Skeletal muscle satellite cell (primary cell): ENCODE measurements around the gene NUF2.
"Not testable (repeated sequence)": the region's sequence is repeated elsewhere in the genome, so short reads cannot be mapped to it uniquely, and the experiment has no call there.

Experiments
- H3K27me3 ChIP-seq: 2 replicates; pipeline ENCODE4 v1.7.0; 2013; ENCODE audit warnings: low read length; ENCODE audit not compliant: control insufficient read depth, insufficient read depth
- H3K36me3 ChIP-seq: 2 replicates; pipeline ENCODE4 v1.7.0; 2013; ENCODE audit warnings: mild to moderate bottlenecking, control low read depth, low read length; ENCODE audit not compliant: insufficient read depth
- H3K4me1 ChIP-seq: 2 replicates; pipeline ENCODE4 v1.7.0; 2013; ENCODE audit warnings: low read length; ENCODE audit not compliant: control insufficient read depth, insufficient read depth
- H3K4me2 ChIP-seq: 2 replicates; pipeline ENCODE4 v1.7.0; 2013; ENCODE audit warnings: mild to moderate bottlenecking, low read length
- H3K4me3 ChIP-seq: 2 replicates; pipeline ENCODE4 v1.7.0; 2013; ENCODE audit warnings: low read length
- H3K9ac ChIP-seq: 2 replicates; pipeline ENCODE4 v1.7.0; 2013; ENCODE audit warnings: mild to moderate bottlenecking, low read depth, low read length, moderate library complexity
- H3K9me3 ChIP-seq: replicated peaks from 2 replicates; pipeline ENCODE4 v1.7.0; 2013; ENCODE audit warnings: mild to moderate bottlenecking, control low read depth, low read length

The NUF2 gene

GRCh38 chr1:163298365-163298764 lies 23.4 kb upstream of the NUF2 start:
- no peaks in the 10 kb centered on the region for H3K27me3 ChIP-seq
- H3K4me1 ChIP-seq, result no peaks in the 10 kb centered on the region
- no peak overlapping the region for H3K4me2 ChIP-seq
- H3K9ac ChIP-seq, result no peak overlapping the region
- H3K36me3 ChIP-seq, result peaks cover 2% of the 10 kb centered on the region
- no peaks in the 10 kb centered on the region for H3K9me3 ChIP-seq
- H3K4me3 ChIP-seq, result no peak overlapping the region

DNA sequence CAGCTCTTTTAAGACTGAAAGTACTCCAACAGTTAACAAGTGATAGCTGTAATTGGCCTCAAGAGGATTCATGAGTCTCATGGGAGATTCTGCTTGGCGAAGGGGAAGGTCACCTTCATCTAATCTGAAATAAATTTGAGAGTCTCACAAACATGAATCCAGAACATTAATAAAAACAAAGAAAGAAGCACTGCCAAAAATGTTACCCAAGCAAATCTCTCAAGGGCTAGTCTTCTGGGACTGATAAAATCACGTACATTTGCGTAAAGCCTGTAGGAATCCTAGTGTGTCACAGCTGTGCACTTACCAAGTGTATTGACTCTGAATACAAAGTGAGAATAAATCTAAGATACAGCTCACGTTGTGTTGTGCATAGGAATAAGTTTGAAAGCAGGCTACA lies 21.2 kb upstream of the NUF2 start:
- Histone ChIP-seq H3K4me3 (no peak overlapping the region), H3K4me2 (no peak overlapping the region), H3K27me3 (no peaks in the 10 kb centered on the region), H3K36me3 (peaks cover 2% of the 10 kb centered on the region), H3K9ac (no peak overlapping the region), H3K4me1 (no peaks in the 10 kb centered on the region), H3K9me3 (no peaks in the 10 kb centered on the region)

- H3K4me2 ChIP-seq, result no peak overlapping the region
- no peaks in the 10 kb centered on the region for H3K27me3 ChIP-seq
- no peak overlapping the region for H3K9ac ChIP-seq
- no peak overlapping the region for H3K4me3 ChIP-seq
- peaks cover 19% of the 10 kb centered on the region for H3K4me1 ChIP-seq
- H3K36me3 ChIP-seq, result peaks cover 2% of the 10 kb centered on the region
- no peaks in the 10 kb centered on the region for H3K9me3 ChIP-seq
These were observed 18.2 kb upstream of the NUF2 start for GRCh38 chr1:163303561-163303960.

- Histone ChIP-seq H3K9ac (no peak overlapping the region), H3K9me3 (no peaks in the 10 kb centered on the region), H3K4me1 (peaks cover 24% of the 10 kb centered on the region), H3K36me3 (peaks cover 2% of the 10 kb centered on the region), H3K27me3 (no peaks in the 10 kb centered on the region), H3K4me3 (no peak overlapping the region), H3K4me2 (no peak overlapping the region)
These were observed 16.3 kb upstream of the NUF2 start for GRCh38 chr1:163305441-163305840.

DNA sequence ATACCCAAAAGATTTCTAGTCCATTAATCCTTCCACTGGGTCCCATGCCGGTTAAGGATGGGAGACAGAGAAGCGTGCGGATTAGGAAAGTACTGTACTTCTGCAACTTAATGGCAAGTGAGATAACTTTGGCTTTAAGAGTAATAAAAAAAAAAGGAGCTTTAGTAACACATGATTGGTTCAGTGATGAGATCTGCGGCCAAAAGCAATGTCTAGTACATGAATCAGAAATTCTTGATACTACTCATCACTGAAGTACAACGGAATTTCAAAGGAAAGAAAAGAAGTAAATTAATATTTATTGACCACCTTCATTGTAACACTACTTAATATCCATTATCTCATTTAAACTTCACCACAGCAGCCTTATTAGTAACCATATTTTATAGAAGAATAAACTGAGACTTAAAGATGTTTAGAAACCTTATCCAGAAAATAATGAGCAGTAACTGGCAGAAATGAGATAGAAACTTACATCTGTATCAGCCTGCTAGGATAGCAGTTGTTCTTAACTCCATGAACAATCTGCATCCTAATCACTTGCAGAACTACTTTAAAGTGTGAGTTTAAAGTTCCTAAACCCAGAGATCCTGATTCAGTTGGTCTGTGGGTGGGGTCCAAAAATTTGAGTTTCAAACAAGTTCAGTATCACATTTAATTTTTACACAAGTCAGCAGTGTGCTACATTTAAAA lies 14.1 kb upstream of the NUF2 start:
- peak overlapping the region; percentile 55 for H3K9ac ChIP-seq

DNA sequence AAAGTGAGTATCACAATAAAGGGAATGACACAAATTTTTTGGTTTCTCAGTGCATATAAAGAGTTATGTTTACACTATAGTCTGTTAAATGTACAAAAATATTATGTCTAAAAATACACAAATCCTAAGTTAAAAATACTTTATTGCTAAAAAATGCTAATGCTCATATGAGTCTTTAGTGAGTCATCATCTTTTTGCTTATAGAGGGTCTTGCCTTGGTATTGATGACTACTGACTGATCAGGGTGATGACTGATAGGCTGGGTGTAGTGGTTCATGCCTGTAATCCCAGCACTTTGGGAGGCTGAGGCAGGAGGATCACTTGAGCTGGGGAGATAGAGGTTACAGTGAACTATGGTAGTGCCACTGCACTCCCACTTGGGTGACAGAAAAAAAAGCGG lies 12.9 kb upstream of the NUF2 start:
- Histone ChIP-seq H3K9ac (no peak overlapping the region), H3K4me1 (peaks cover 24% of the 10 kb centered on the region), H3K27me3 (no peaks in the 10 kb centered on the region), H3K4me3 (no peak overlapping the region), H3K4me2 (no peak overlapping the region), H3K9me3 (no peaks in the 10 kb centered on the region), H3K36me3 (no peaks in the 10 kb centered on the region)

More for the DNA sequence above, 14.1 kb upstream of the NUF2 start:
- no peaks in the 10 kb centered on the region for H3K27me3 ChIP-seq
- H3K36me3 ChIP-seq, result no peaks in the 10 kb centered on the region
- peak overlapping the region; percentile 66 for H3K4me2 ChIP-seq
- H3K4me3 ChIP-seq, result no peak overlapping the region
- H3K4me1 ChIP-seq, result peaks cover 24% of the 10 kb centered on the region
- H3K9me3 ChIP-seq, result no peaks in the 10 kb centered on the region

- no peak overlapping the region for H3K4me2 ChIP-seq
- no peaks in the 10 kb centered on the region for H3K27me3 ChIP-seq
- no peaks in the 10 kb centered on the region for H3K9me3 ChIP-seq
- no peak overlapping the region for H3K4me3 ChIP-seq
- no peak overlapping the region for H3K9ac ChIP-seq
- H3K36me3 ChIP-seq, result peaks cover 18% of the 10 kb centered on the region
- H3K4me1 ChIP-seq, result peaks cover 3% of the 10 kb centered on the region
These were observed 5.9 kb upstream of the NUF2 start for GRCh38 chr1:163315773-163316374.

DNA sequence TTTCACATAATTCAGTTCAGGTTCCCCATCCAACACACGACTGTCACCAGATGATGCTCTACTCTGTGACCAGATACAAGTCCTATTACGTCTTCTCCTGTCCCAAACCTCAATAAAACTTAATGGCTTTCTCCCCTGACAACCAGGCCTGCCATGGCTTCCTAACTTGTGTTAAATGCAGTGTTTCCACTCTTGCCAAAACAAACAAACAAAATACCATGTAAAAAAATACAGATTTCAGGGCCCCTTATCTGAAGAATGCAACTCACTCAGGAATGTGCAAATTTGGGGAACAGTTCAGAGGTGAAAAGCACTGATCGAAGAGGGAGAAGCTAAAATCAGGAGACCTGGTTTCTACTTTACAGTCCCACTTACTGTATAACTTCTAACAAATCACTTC lies 863 bp upstream of the NUF2 start:
- Histone ChIP-seq H3K36me3 (peaks cover 18% of the 10 kb centered on the region), H3K9me3 (no peaks in the 10 kb centered on the region), H3K27me3 (no peaks in the 10 kb centered on the region), H3K4me3 (peak overlapping the region; percentile 84), H3K4me1 (peaks cover 12% of the 10 kb centered on the region), H3K9ac (peak overlapping the region; percentile 94), H3K4me2 (peak overlapping the region; percentile 91)

GRCh38 chr1:163323339-163323738 lies 1.6 kb downstream of the NUF2 start:
- not testable (repeated sequence) for H3K9me3 ChIP-seq, H3K27me3 ChIP-seq, H3K36me3 ChIP-seq
- Histone ChIP-seq H3K4me1 (peaks cover 12% of the 10 kb centered on the region), H3K4me3 (peak overlapping the region; percentile 84), H3K9ac (peak overlapping the region; percentile 94), H3K4me2 (peak overlapping the region; percentile 76)

DNA sequence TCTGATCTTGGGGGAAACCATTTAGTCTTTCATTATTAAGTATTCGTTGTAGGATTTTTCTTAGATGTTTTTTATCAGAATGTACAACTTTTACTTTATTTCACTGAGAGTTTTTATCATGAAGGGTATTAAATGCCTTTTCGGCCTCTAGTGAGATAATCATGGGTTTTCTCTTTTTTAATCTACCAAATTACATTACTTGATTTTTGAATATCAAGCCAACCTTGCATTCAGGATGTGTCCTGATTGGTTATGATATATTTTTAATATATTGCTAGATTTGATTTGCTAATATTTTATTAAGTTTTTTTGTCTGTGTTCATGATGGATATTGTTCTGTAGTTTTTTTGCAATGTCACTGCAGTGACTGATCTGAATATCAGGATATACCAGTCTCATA lies 9.4 kb downstream of the NUF2 start:
- H3K9ac ChIP-seq, result no peak overlapping the region
- H3K4me1 ChIP-seq, result no peaks in the 10 kb centered on the region
- H3K27me3 ChIP-seq, result no peaks in the 10 kb centered on the region
- H3K4me2 ChIP-seq, result no peak overlapping the region
- peaks cover 13% of the 10 kb centered on the region for H3K36me3 ChIP-seq
- no peaks in the 10 kb centered on the region for H3K9me3 ChIP-seq
- no peak overlapping the region for H3K4me3 ChIP-seq

DNA sequence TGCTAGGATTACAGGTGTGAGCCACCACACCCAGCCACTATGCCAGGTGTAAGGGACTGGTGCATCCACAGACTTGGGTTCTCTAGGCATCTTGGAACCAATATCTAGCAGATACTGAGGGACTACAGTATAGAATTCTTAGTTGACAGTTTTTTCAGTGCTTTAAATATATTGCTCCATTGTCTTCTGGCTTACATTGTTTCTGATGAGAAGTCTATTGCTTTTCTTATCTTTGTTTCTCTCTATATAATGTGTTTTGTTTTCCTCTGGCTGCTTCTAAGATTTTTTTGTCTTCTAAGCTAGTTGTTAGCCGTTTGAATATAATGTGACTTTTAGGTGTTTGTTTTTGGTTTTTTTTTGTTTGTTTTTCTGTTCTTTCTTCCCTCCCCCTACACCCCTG lies 13.5 kb downstream of the NUF2 start:
- H3K4me3 ChIP-seq, result no peak overlapping the region
- H3K9me3 ChIP-seq, result no peaks in the 10 kb centered on the region
- no peak overlapping the region for H3K9ac ChIP-seq
- no peaks in the 10 kb centered on the region for H3K27me3 ChIP-seq
- peaks cover 15% of the 10 kb centered on the region for H3K36me3 ChIP-seq
- peaks cover 4% of the 10 kb centered on the region for H3K4me1 ChIP-seq
- no peak overlapping the region for H3K4me2 ChIP-seq

DNA sequence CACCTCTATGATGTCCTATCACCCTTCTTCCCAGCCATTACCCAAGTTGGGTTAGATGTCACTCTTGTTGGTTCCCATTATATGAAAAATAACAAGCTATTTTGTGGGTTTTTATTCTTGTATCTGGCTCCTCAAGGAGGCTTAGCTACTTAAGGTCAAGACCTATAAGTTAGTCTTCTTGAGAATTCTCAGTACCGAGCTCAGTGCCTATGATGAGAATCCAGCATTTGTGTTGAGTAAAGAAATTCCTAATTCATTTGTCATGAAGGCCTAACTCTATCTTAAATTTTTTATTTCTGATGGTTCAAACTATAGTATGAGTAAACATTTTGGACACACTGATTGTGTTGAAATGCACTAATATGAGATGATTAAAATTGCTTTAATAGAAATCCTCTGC lies 15.9 kb downstream of the NUF2 start:
- Histone ChIP-seq H3K9me3 (no peaks in the 10 kb centered on the region), H3K4me3 (no peak overlapping the region), H3K4me1 (peaks cover 4% of the 10 kb centered on the region), H3K9ac (no peak overlapping the region), H3K27me3 (no peaks in the 10 kb centered on the region), H3K36me3 (peaks cover 12% of the 10 kb centered on the region), H3K4me2 (no peak overlapping the region)
